ENCODE results near the gene CRISP3.

CRISP3 gene

GRCh38 chr6:49772285-49772684 is 28.1 kb upstream of the CRISP3 start:
- no peak for TF ChIP-seq CTCF (conservative IDR thresholded peaks at IDR 0.05; ENCODE audit: low read depth, low read length)
- Histone ChIP-seq H3K4me3 (IDR thresholded peaks at IDR 0.05; ENCODE audit: insufficient read depth, low read depth, low read length) (no peak overlapping the region), H3K4me2 (no peak overlapping the region), H3K9ac (no peak overlapping the region), H3K27ac (no peak overlapping the region), H3K4me1 (ENCODE audit: low read depth, poor library complexity, severe bottlenecking) (no peaks in the 10 kb centered on the region), H3K79me2 (ENCODE audit: insufficient read depth, low read depth) (no peaks in the 10 kb centered on the region), H3K36me3 (ENCODE audit: insufficient read depth) (no peaks in the 10 kb centered on the region), H4K20me1 (ENCODE audit: insufficient read depth) (no peaks in the 10 kb centered on the region), H2AFZ (ENCODE audit: low read depth) (no peak overlapping the region), H3K27me3 (ENCODE audit: insufficient read depth, low read depth) (no peaks in the 10 kb centered on the region)

- no peaks in the 10 kb centered on the region for H3K79me2 ChIP-seq (ENCODE audit: insufficient read depth, low read depth)
- no peaks in the 10 kb centered on the region for H3K4me1 ChIP-seq (ENCODE audit: low read depth, poor library complexity, severe bottlenecking)
- H3K9ac ChIP-seq = no peak overlapping the region
- no peak overlapping the region for H2AFZ ChIP-seq (ENCODE audit: low read depth)
- no peak overlapping the region for H3K4me2 ChIP-seq
- no peak overlapping the region for H3K4me3 ChIP-seq (IDR thresholded peaks at IDR 0.05; ENCODE audit: insufficient read depth, low read depth, low read length)
- TF ChIP-seq CTCF (conservative IDR thresholded peaks at IDR 0.05; ENCODE audit: low read depth, low read length) = no peak
- H3K27me3 ChIP-seq (ENCODE audit: insufficient read depth, low read depth) = no peaks in the 10 kb centered on the region
- H3K27ac ChIP-seq = no peak overlapping the region
- no peaks in the 10 kb centered on the region for H3K36me3 ChIP-seq (ENCODE audit: insufficient read depth)
- no peaks in the 10 kb centered on the region for H4K20me1 ChIP-seq (ENCODE audit: insufficient read depth)
These were observed 22.6 kb upstream of the CRISP3 start for GRCh38 chr6:49766762-49767161.

GRCh38 chr6:49764571-49765236 is 20.5 kb upstream of the CRISP3 start:
- Histone ChIP-seq H3K4me3 (IDR thresholded peaks at IDR 0.05; ENCODE audit: insufficient read depth, low read depth, low read length) (no peak overlapping the region), H4K20me1 (ENCODE audit: insufficient read depth) (no peaks in the 10 kb centered on the region), H3K4me2 (no peak overlapping the region)

GRCh38 chr6:49743429-49743828 is 759 bp downstream of the CRISP3 start:
- no peaks in the 10 kb centered on the region for H4K20me1 ChIP-seq (ENCODE audit: insufficient read depth)
- H3K79me2 ChIP-seq (ENCODE audit: insufficient read depth, low read depth) = no peaks in the 10 kb centered on the region
- no peak overlapping the region for H3K27ac ChIP-seq
- no peak overlapping the region for H3K9ac ChIP-seq
- no peak for TF ChIP-seq CTCF (conservative IDR thresholded peaks at IDR 0.05; ENCODE audit: low read depth, low read length)
- no peak overlapping the region for H3K4me2 ChIP-seq
- no peaks in the 10 kb centered on the region for H3K36me3 ChIP-seq (ENCODE audit: insufficient read depth)
- no peak overlapping the region for H2AFZ ChIP-seq (ENCODE audit: low read depth)
- no peaks in the 10 kb centered on the region for H3K27me3 ChIP-seq (ENCODE audit: insufficient read depth, low read depth)
- no peak overlapping the region for H3K4me3 ChIP-seq (IDR thresholded peaks at IDR 0.05; ENCODE audit: insufficient read depth, low read depth, low read length)
- H3K4me1 ChIP-seq (ENCODE audit: low read depth, poor library complexity, severe bottlenecking) = peaks cover 19% of the 10 kb centered on the region

More at GRCh38 chr6:49764571-49765236, 20.5 kb upstream of the CRISP3 start:
- Histone ChIP-seq H3K4me1 (ENCODE audit: low read depth, poor library complexity, severe bottlenecking) (no peaks in the 10 kb centered on the region), H3K9ac (no peak overlapping the region), H3K27me3 (ENCODE audit: insufficient read depth, low read depth) (no peaks in the 10 kb centered on the region), H3K27ac (no peak overlapping the region), H3K36me3 (ENCODE audit: insufficient read depth) (no peaks in the 10 kb centered on the region), H3K79me2 (ENCODE audit: insufficient read depth, low read depth) (no peaks in the 10 kb centered on the region), H2AFZ (ENCODE audit: low read depth) (no peak overlapping the region)
- TF ChIP-seq CTCF (conservative IDR thresholded peaks at IDR 0.05; ENCODE audit: low read depth, low read length) = no peak

Measured in KMS-11 (cell line).